Esophagus mucosa (tissue), 1 donor: ENCODE results near the gene SDCCAG8. TPM values are rescaled to one million over a fixed set of nuclear protein-coding genes. Genes with fewer than 3 reads are reported as not detected.

Source experiments
- ATAC-seq: fragments of 200-7000 bp; cut with Tn5 transposase; one replicate; pipeline ENCODE4 v1.9.1; 2020
- total RNA-seq: library from RNA; stranded (reverse); gene quantifications from one replicate; pipeline ENCODE4 v1.2.4, GENCODE V29; 2023
- donor health status: DM: yes; HTN: yes; CAD: no.

The SDCCAG8 gene
- total RNA-seq, 1 donor from 2014 or later, result 30.1 TPM

DNA sequence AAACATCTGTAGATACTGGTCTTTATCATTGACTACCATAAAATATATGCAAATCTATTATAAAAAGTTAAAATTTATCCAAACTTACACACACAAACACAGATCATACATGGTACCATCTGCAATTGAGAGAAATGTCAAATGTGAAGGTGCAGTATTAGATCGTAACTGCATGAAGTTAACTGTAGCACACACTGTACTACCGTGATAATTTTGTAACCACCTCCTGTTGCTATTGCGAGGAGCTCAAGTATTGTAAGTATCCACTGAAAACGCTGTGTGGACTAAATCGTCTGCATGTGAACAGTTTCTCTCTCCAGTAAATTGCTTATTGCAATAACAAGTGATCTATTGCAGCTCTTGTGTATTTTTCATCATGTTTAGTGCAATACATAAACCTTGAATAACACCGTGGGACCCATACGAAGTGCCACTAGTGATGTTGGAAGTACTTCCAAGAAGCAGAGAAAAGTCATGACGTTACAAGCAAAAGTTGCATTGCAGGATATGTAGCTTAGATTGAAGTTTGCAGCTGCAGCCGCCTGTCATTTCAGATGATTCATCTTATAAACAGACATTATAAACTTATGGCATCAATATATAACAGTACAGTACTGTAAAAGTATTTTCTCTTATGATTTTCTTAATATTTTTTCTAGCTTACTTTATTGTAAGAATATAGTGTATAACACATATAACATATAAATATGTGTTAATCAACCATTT is 172.9 kb downstream of the SDCCAG8 start:
- ATAC-seq, result no peak

DNA sequence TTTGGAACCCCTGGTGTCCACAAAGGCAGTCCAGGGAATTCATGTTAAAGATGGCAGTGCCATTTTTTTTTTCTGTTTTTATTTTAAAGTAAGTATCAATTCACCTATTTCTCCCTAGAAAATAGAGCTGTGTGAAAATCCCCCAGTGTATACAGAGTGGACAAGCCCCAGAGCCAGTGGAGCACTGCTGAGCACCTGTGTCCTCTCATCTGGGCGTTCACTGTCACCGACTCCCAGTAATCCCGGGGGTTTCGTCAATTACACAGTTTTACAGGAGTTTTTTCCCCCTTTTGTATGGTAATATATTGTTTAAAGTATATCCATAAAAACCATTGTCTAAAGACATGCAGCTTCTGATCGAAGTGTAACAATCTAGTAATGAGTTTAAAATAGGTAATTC is 175.8 kb downstream of the SDCCAG8 start:
- ATAC-seq, result no peak

DNA sequence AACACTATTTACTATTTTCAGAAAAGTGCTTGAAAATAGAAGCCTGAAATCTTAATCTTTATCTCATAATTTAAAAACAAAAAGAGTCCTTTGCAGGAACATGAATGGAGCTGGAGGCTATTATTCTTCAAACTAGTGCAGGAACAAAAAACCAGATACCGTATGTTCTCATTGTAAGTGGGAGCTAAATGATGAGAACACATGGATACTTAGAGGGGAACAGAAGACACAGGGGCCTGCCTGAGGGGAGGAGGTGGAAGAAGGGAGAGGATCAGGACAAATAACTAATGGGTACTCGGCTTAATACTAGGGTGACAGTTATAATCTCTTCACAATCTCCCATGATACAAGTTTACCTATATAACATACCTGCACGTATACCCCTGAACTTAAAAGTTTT is 176.3 kb downstream of the SDCCAG8 start:
- ATAC-seq, result no peak

DNA sequence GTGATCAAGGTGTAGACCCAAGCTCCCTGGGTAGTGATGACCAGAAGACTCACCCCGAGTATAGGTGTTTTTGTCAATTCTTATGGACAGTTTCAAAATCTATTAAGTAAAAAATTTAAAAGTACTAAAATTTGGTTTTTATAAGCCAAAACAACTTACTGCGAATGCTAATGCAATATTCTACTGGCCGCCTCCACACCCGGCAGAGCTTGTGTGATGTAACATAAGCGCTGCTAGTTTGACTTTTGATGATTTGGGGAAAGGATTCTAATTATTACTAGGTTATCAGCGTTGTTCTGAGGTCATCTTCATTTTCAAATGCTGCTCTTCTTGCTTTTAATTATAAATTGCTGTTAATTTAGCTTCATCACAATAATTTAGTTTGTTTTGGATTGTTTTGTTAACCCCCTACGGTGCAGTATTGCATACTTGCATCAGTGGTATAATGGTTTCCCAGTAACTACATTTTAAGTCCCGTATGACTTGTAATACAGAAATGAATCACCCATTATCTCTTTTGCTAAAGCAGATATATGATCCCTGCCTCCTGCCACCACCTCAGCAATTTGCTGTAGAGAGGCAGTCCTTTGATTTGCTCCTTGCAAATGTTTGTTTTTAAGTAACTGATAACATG is 178.0 kb downstream of the SDCCAG8 start:
- ATAC-seq, result no peak

DNA sequence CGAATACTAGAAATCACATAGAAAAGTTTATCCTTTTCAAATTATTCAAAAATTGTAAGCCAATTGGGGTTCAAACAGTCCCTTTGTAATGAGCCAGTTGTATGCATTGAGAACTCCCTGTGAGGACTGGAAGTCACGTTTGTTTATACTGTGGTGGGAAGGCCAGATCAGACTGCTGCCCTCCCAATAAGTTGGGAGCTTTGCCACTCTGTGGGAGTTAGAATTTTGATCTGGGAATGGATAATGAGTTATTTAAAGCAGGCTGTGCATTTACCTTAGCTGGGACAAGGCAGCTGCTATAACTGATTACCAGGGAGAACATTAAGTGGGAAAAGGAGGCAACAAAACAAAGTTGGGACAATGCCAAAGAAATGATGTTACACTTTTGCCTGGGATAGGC is 178.8 kb downstream of the SDCCAG8 start:
- no peak for ATAC-seq

DNA sequence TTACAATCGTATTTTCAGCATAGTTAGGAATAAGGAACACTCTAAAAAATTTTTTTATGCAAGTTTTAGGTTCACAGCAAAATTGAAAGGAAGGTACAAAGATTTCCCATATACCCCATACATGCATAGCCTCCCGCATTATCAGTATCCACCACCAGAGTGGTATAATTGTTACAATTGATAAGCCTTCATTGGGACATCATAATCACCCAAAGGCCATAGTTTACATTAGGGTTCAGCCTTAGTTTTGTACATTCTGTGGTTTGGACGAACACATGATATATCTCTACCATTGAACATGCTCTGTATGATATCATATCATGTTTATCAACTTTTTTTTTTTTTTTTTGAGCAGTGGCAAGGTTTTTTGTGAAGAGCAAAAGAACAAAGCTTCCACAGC is 180.0 kb downstream of the SDCCAG8 start:
- ATAC-seq, result no peak

DNA sequence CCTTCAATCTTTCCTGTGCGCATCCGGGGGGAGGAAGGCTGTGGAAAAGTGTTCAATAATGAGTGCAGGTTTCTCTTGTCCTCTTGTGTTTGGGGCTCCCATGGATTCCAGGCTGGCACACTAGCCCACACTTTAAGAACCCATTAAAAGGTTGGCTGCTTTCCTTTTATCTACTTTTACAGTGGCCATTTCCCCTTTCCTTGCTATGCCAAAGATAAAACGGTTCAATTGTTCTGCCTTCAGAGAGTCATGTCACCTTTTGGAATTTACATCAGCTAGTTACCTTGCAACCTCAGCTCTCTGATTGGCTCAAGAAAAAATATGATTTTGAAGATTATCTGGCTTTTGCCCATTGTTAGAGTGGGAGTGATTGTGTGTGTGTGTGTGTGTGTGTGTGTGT is 182.3 kb downstream of the SDCCAG8 start:
- ATAC-seq, result no peak

DNA sequence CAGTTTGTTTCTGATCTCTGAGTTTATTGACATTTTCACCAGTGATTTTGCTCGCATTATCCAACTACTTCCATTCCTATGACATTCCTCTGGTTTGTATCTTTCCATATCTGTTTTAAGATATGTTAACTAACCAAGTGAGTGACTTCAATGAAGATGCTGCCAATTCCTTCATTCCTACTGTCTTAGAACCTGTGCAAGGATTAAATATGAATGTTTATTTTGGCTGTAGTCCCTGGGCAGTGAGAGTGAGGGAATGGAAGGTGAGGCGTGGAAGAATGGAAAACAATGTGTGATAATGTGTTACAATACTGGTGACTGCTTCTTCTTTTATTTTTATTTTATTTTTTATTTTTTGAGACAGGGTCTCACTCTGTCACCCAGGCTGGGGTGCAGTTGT is 183.0 kb downstream of the SDCCAG8 start:
- ATAC-seq, result no peak

DNA sequence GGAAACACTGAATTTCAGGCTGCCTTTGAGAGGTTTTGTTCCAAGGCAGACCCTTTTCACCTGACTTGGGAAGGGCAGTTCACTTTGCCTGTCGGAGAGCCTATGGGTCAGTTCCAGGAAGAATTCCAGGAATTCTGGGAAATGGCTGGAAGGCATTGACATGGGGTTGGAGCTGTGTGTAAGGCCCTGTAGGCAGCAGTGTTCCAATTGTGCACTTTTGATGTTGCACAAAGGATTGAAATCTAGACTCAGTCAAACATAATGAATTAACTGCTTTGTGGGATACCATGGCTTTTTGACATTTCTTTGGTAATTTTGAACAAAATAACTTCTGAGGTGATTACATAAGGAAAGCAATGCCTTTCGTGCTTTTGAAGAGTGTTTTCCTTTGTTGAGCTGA is 184.6 kb downstream of the SDCCAG8 start:
- ATAC-seq, result no peak

DNA sequence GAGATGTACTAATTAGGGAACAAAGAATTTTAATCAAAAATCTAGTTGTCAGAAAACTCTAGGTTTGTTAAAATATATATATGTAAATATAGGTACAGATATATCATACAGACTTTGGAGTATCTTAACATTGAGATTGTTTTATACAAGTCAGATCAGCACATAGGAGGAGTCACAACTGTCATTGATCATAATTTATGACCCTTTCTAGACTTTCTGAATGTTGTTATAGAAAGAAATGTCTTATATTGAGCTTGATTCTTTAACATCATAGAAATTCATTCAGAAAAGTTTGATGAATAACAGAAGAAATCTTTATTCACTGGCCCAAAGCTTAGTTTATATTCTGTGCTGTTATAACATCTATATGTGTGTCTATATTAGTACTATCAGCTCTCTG is 185.8 kb downstream of the SDCCAG8 start:
- ATAC-seq, result no peak

DNA sequence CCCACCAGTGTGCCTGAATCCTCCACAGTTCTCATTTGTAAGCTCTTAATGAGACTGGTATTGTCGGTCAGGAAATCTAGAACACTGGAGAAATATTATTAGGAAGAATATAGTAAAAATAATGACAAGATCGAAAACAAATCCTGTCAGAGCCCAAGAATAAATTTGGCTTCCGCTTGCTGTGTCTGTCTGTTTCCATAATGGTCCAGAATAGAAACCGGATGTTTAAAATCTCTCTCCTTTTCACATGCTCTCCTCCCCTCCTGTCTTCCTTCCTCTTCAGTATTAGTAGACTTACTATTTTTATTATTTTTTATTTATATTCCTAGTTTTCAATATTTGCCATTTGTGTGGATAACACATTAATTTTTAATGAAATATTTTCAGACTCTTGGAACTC is 187.7 kb downstream of the SDCCAG8 start:
- ATAC-seq, result no peak

DNA sequence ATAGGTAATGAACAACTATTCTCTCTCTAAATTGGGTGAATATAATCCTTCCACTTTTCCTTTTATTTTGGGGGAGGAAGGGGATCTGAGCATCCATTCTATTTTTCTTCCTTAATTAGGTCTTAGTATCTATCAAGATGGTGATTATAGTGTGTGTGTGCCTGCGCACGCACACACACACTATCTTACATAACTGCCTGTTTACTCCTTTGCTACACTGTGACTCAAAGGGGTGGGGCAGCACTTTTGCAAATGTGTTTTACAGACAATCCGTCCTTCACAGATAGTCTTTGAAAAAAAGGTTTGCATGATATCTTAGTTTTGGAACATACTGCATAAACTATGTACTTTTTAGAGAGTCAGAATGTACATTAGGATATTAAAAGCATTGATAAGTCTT is 191.5 kb downstream of the SDCCAG8 start:
- ATAC-seq, result peak; percentile 96

DNA sequence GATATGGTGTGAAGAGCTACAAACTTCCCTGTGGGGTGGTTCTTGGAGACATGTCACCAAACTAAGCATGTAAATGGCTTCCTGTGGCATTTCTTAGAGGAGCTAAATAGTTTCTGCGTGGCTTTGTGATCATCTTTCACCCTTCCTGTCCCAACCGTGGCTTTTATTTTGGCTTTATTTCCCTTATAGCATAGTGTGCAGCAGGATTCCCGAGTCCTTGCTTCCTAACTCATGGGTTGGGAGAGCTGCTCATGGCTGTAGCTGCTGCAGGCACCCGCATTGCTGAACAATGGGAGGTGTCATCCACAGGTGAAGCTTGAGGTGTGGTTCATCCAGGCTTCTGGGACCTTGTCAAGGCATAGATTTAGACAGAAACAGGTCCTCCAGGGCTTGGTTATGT is 192.0 kb downstream of the SDCCAG8 start:
- ATAC-seq, result peak; percentile 98

DNA sequence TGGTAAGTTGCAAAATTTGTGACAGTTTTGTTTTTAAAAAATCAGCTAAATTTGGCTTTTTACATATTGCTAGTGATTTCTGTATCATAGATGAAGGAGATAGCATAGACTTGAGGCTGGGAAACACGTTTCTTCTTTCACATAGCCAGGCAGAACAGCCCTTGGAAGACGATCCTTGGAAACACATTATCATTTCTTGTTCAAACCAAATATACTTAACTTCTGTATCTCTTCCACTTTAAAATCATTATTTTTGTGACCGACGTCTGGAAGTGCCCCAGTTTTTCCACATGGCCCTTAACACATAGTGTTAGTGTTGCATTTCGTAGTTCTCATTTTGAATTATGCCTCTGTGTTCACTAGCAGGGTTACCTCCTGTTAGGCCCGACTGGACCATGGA is 193.5 kb downstream of the SDCCAG8 start:
- ATAC-seq, result no peak

DNA sequence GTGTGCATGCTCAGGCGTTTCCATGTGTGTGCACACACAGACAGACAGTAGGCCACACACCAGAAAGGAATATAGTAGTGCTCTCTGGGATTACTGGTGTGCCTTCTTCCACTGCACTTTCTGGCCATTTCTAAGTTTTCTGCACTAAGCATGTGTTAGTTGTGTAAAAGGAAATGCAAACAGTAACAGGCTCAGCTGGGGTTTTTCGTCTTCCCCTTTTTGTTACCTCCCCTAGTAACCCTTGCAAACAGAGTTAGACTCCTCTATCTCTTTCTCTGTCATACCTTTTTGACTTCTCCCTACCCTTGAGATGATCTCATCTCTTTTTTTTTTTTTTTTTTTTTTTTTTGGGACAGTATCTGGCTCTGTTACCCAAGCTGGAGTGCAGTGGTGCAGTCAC is 196.3 kb downstream of the SDCCAG8 start:
- ATAC-seq, result no peak

DNA sequence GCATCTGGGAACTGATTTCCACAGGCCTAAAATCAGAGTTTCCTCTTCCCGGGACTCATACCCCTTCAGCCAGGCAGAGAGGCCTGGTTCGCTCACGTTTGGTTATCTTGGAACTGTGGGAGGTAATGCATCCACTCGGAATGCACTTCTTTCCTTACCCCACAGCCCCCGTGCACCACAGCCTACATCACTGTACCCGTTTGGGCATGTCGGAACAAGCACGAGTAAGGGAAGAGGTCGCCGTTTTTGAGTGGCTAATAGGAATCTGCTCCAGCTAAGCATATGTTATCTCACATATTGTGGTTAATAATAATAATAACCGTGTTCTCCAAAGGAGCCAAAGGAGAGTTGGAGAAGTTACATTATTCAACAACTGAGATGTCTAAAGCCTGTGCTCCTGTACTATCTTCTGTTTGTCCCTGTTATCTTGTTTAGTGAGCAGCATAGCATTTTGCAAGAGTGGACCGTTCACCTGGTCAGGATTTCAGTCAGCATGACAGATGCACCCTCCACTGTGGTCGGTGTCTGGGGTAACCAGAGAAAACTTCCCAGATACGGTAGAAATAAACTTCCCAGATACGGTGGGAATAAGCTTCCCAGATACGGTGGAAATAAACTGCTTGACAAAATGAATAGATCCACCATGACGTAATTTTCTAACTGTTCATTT is 198.6 kb downstream of the SDCCAG8 start:
- ATAC-seq, result no peak

DNA sequence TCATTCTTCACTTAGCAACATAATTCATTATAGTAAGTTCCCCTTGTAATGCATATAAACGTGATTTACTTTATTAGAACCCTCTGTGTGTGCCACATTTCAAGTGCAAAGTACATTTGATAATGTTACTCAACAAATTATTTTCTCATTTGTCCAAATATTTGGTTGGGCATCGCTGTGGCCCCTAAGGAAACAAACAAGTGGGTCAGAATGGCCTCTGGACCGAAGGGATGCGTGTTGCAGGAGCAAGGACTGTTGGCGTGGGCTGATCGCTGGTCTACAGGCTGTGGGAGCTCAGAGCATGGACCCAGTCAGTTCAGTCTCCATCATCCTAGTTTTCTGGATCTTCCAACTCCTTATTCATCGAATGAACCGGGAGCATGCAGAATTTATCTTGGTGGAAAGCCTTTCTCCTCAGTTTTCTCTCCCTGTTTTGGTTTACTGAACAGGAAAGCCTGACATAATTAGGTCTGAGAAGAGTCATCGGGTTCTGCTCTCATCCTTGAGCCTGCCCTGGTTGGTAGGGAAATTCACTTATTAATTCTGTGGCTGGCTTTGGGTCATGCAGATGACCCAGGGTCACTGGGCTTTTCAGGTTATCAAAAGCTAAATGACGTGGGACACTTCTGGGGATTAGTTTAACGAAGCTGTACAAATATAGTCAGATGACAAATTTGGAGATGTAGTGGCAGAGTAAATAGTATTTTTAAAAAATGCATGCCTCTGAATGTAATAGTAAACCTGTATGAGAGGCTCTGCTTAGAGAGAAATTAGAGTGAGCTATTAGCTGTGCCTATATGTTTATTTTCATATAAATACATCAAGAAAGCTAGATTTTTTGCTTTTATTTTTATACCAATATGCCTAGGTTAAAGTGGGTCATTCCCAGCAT is 200.2 kb downstream of the SDCCAG8 start:
- ATAC-seq, result no peak

DNA sequence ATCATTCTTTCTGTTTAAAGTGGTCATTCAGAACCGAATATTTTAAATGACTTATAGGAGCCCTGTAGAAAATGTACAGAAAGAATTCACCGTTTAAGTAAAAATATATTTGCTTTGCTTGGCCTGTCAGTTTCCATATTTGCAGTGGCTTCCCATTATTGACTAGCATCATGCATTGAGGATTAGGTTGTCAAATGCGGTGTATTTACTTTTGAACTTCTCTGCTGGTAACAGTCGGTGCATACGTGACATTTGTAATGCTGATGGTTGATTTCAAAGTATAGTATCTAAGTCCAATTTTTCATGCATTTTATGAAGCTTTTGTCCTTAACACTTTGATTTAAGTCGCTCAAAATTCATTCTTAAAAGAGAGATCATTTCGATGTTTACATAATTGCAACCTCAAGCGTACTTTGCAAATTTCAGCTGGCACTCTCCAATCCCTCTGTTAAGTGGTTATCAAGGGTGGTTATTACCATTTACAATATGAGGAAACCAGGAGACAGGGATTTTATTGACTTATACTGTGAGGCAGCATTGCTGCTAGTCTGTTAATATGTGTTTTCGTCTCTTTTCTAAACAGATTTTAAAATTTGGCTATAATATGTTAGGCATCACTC is 201.6 kb downstream of the SDCCAG8 start:
- ATAC-seq, result no peak

DNA sequence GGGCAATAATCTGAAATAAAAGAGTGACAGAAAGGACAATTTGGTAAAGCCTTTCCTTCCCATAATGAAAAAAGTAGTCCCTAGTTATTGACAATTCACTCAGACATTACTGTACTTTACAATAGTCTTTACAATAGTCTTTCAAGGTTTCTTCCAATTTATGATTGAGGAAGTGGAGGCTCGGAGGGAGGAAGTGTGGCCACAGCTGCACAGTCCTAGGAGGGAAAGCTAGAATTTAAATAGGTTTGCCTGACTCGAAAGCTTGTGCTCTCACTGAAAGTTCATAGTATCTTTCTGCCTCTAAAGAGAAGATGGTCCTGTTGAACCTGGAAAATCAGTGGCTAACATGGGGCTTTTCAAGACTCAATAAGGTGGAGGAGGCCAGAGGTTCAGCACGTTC is 203.2 kb downstream of the SDCCAG8 start:
- ATAC-seq, result no peak

DNA sequence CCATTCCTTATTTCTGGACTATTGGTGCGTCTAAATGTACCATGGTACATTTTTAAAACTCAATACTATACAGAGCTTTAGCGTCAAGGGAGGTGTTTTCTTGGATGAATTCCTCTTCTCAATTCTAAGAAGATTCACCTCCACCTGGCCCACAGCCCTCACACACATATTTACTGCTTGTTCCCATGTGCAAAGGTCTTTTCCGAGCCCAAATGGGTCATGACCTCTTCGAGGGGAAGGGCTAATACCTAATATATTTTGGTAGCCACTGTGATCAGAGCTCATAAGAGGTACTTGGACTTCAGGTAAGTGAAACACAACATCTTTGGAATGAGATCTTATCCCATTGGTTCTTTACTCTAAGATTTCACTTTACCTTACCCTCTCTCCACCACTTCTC is 205.9 kb downstream of the SDCCAG8 start:
- ATAC-seq, result no peak

DNA sequence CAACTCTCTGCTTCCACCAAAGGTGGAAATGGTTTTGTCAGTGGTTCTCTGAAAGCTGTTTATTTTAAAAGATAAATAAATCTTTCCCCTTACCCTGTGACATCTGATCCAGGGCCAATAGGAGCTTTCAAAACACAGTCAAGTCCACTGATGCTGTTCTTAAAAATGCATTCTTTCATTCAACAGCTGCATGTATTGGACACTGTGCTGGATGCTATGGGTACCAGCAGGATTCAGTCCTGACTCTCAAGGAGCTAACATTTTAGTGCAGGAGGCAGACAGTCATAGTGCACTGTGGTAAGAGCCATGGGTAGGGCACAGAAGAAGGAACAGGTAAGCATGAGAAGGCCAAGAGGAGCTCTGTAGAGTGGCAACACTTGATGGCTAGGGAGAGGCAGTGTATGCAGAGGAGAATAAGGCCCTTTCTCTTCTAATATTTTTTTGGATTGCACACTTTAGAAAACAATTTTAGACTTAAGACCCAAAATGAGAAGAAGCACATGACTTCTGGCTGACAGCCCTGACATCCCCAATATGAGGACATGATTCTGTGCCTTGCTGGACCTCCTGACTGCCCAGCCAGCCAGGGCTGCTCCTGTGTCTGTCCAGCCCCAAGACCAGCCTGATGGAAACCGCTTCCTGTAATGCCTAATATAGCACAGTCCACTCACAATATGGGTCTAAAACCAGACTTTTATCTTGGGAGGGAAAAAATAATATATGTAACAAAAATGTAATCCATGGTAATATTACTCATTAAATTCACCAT is 207.3 kb downstream of the SDCCAG8 start:
- ATAC-seq, result no peak

DNA sequence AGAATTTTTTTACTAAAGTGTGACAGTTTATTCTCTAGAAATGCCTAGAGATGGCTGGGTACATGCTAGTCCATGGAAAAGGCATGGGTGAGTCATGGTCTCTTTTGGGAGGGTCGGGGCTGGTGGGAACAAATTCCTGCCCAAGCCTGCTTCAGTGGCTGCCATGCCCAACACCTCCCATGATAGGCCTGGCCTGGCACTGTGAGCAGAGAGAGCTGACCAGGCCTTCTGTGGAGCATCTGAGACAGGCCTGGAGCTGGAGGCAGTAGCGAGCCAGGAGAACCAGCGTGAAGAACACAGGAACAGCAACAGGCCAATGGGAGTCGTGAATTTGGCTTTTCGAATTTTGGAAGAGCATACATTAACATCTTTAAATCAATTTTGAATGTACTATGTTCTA is 209.2 kb downstream of the SDCCAG8 start:
- no peak for ATAC-seq
